Measurements from ENCODE around the gene UBE2O.

The UBE2O gene

GRCh38 chr17:76416899-76417298, 36.1 kb downstream of the UBE2O start:
- Histone ChIP-seq H3K79me2 (ENCODE audit: control insufficient read depth, low read length) (peaks cover 92% of the 10 kb centered on the region), H3K27ac (ENCODE audit: low read depth, low read length) (peak overlapping the region; percentile 79), H4K20me1 (ENCODE audit: control insufficient read depth, insufficient read depth, low read depth, low read length) (no peaks in the 10 kb centered on the region), H3K9me2 (replicated peaks; ENCODE audit: control insufficient read depth, low read length) (no peaks in the 10 kb centered on the region), H3K4me3 (ENCODE audit: low read length) (no peak overlapping the region), H3F3A (ENCODE audit: control insufficient read depth, insufficient read depth) (peaks cover 15% of the 10 kb centered on the region), H3K9me3 (ENCODE audit: control insufficient read depth, insufficient read depth, low read length) (no peaks in the 10 kb centered on the region), H3K27me3 (ENCODE audit: control insufficient read depth, low read length) (no peaks in the 10 kb centered on the region), H3K4me2 (ENCODE audit: low read length) (0 out of 2 replicates have a peak overlapping the region, but pooled peaks have one; percentile 84), H3K36me3 (ENCODE audit: control insufficient read depth, low read length) (peaks cover 23% of the 10 kb centered on the region), H3K4me1 (ENCODE audit: control insufficient read depth, low read length) (peaks cover 56% of the 10 kb centered on the region)
- TF ChIP-seq EZH2phosphoT487 (IDR thresholded peaks at IDR 0.05; ENCODE audit: borderline replicate concordance, low read length) (no peak), CTCF (IDR thresholded peaks at IDR 0.05; ENCODE audit: low read depth, low read length, poor library complexity, severe bottlenecking) (no peak)

GRCh38 chr17:76416457-76416856, 36.5 kb downstream of the UBE2O start:
- H3F3A ChIP-seq (ENCODE audit: control insufficient read depth, insufficient read depth) = peaks cover 15% of the 10 kb centered on the region
- no peak overlapping the region for H3K27ac ChIP-seq (ENCODE audit: low read depth, low read length)
- no peaks in the 10 kb centered on the region for H4K20me1 ChIP-seq (ENCODE audit: control insufficient read depth, insufficient read depth, low read depth, low read length)
- no peak overlapping the region for H3K4me2 ChIP-seq (ENCODE audit: low read length)
- H3K27me3 ChIP-seq (ENCODE audit: control insufficient read depth, low read length) = no peaks in the 10 kb centered on the region
- no peak overlapping the region for H3K4me3 ChIP-seq (ENCODE audit: low read length)
- H3K9me2 ChIP-seq (replicated peaks; ENCODE audit: control insufficient read depth, low read length) = no peaks in the 10 kb centered on the region
- H3K79me2 ChIP-seq (ENCODE audit: control insufficient read depth, low read length) = peaks cover 90% of the 10 kb centered on the region
- peaks cover 24% of the 10 kb centered on the region for H3K36me3 ChIP-seq (ENCODE audit: control insufficient read depth, low read length)
- H3K9me3 ChIP-seq (ENCODE audit: control insufficient read depth, insufficient read depth, low read length) = no peaks in the 10 kb centered on the region
- H3K4me1 ChIP-seq (ENCODE audit: control insufficient read depth, low read length) = peaks cover 52% of the 10 kb centered on the region
- TF ChIP-seq EZH2phosphoT487 (IDR thresholded peaks at IDR 0.05; ENCODE audit: borderline replicate concordance, low read length) = no peak
- no peak for TF ChIP-seq CTCF (IDR thresholded peaks at IDR 0.05; ENCODE audit: low read depth, low read length, poor library complexity, severe bottlenecking)

- Histone ChIP-seq H3K4me3 (ENCODE audit: low read length) (no peak overlapping the region), H3K27me3 (ENCODE audit: control insufficient read depth, low read length) (no peaks in the 10 kb centered on the region), H3K9me2 (replicated peaks; ENCODE audit: control insufficient read depth, low read length) (no peaks in the 10 kb centered on the region), H3K79me2 (ENCODE audit: control insufficient read depth, low read length) (peaks cover 88% of the 10 kb centered on the region), H3K27ac (ENCODE audit: low read depth, low read length) (no peak overlapping the region), H4K20me1 (ENCODE audit: control insufficient read depth, insufficient read depth, low read depth, low read length) (no peaks in the 10 kb centered on the region), H3K4me1 (ENCODE audit: control insufficient read depth, low read length) (peaks cover 51% of the 10 kb centered on the region), H3F3A (ENCODE audit: control insufficient read depth, insufficient read depth) (peaks cover 14% of the 10 kb centered on the region), H3K36me3 (ENCODE audit: control insufficient read depth, low read length) (peaks cover 24% of the 10 kb centered on the region), H3K9me3 (ENCODE audit: control insufficient read depth, insufficient read depth, low read length) (no peaks in the 10 kb centered on the region), H3K4me2 (ENCODE audit: low read length) (no peak overlapping the region)
- TF ChIP-seq EZH2phosphoT487 (IDR thresholded peaks at IDR 0.05; ENCODE audit: borderline replicate concordance, low read length) = no peak
- TF ChIP-seq CTCF (IDR thresholded peaks at IDR 0.05; ENCODE audit: low read depth, low read length, poor library complexity, severe bottlenecking) = no peak
These were observed 37.2 kb downstream of the UBE2O start for GRCh38 chr17:76415786-76416185.
